Right lobe of liver (tissue), 4 donors: ENCODE measurements around the gene HOMER2.

Source experiments
- POLR2A ChIP-seq: fragments of 450-650 bp; IDR thresholded peaks from one replicate; pipeline ENCODE4 v1.6.1; 2017; ENCODE audit warnings: antibody characterized with exemption, mild to moderate bottlenecking
- TF ChIP-seq, protein P1 (sequence below), 4 donors: fragments of 200-600 bp in 3 of 4; fragments of 450-650 bp in 1 of 4; IDR thresholded peaks; one replicate each; pipeline versions ENCODE4 v1.5.1 to v1.8.0; 2016 to 2022; ENCODE audit warnings: antibody characterized with exemption in 4 of 4, mild to moderate bottlenecking in 2 of 4
- donor health status: DM: no; HTN: no; CAD: no.
- donor health status: DM: no; HTN: no; CAD: no.
- donor health status: DM: no; HTN: yes; CAD: no.

DNA sequence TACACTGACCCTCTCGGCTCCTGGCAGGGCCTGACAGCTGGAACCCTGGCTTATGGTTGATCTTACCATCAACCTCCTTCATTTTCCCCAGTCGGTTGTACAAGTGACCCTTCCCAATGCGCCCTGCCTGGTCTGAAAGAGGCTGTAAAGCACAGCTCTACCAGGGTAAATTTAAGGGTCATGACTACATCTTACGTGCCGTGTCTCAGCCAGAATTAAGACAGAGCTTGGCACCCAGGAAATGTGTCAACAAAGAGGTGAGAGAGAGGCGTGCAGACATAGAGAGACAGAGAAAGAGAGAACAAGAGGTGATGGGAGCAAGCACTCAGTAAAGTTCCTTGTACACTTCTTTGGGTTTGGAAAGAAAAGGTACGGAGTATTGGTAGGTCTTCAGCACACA is 28.8 kb downstream of the HOMER2 start:
- TF ChIP-seq, protein P1, sequence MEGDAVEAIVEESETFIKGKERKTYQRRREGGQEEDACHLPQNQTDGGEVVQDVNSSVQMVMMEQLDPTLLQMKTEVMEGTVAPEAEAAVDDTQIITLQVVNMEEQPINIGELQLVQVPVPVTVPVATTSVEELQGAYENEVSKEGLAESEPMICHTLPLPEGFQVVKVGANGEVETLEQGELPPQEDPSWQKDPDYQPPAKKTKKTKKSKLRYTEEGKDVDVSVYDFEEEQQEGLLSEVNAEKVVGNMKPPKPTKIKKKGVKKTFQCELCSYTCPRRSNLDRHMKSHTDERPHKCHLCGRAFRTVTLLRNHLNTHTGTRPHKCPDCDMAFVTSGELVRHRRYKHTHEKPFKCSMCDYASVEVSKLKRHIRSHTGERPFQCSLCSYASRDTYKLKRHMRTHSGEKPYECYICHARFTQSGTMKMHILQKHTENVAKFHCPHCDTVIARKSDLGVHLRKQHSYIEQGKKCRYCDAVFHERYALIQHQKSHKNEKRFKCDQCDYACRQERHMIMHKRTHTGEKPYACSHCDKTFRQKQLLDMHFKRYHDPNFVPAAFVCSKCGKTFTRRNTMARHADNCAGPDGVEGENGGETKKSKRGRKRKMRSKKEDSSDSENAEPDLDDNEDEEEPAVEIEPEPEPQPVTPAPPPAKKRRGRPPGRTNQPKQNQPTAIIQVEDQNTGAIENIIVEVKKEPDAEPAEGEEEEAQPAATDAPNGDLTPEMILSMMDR (IDR thresholded peaks at IDR 0.05): no peak
- no peak for TF ChIP-seq POLR2A
